ENCODE results near the gene SAFB.

Gene SAFB

GRCh38 chr19:5641171-5641570 lies 18.3 kb downstream of the SAFB start:
- H3K27ac ChIP-seq (ENCODE audit: insufficient read depth, low read length, poor library complexity, severe bottlenecking) = no peak overlapping the region

DNA sequence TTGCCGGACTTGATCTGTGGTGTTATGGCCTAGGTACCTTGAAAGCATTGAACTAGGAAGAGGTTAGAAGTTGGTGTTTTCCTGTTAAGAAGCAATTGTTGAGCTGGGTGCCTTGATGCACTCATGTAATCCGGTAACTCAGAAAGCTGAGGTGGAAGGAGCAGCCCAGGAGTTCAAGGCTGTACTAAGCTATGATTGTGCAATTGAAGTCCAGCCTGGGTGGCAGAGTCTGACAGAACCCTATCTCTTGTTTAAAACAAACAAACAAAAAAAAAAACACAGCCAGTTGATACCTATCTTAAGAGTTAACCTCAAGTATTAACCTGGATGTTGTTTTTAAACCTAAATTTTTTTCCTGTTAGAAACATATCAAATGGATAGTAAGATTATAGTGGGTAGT lies 19.3 kb downstream of the SAFB start:
- Histone ChIP-seq H3K4me3 (ENCODE audit: insufficient read depth, low read depth, low read length, poor library complexity, severe bottlenecking) (no peak overlapping the region), H3K4me1 (ENCODE audit: control insufficient read depth, insufficient read depth, low read length, poor library complexity, severe bottlenecking) (no peaks in the 10 kb centered on the region), H3K27ac (ENCODE audit: insufficient read depth, low read length, poor library complexity, severe bottlenecking) (no peak overlapping the region), H3K9me3 (ENCODE audit: control insufficient read depth, low read length) (no peaks in the 10 kb centered on the region), H3K27me3 (replicated peaks; ENCODE audit: control insufficient read depth, insufficient read depth, low read length, poor library complexity, severe bottlenecking) (no peaks in the 10 kb centered on the region), H3K36me3 (ENCODE audit: control insufficient read depth, insufficient read depth, low read length) (peaks cover 62% of the 10 kb centered on the region)
- DNase-seq = no peak

More at GRCh38 chr19:5641171-5641570, 18.3 kb downstream of the SAFB start:
- peaks cover 52% of the 10 kb centered on the region for H3K36me3 ChIP-seq (ENCODE audit: control insufficient read depth, insufficient read depth, low read length)
- no peaks in the 10 kb centered on the region for H3K4me1 ChIP-seq (ENCODE audit: control insufficient read depth, insufficient read depth, low read length, poor library complexity, severe bottlenecking)
- no peak for DNase-seq
- no peak overlapping the region for H3K4me3 ChIP-seq (ENCODE audit: insufficient read depth, low read depth, low read length, poor library complexity, severe bottlenecking)
- H3K9me3 ChIP-seq (ENCODE audit: control insufficient read depth, low read length) = no peaks in the 10 kb centered on the region
- H3K27me3 ChIP-seq (replicated peaks; ENCODE audit: control insufficient read depth, insufficient read depth, low read length, poor library complexity, severe bottlenecking) = no peaks in the 10 kb centered on the region

DNA sequence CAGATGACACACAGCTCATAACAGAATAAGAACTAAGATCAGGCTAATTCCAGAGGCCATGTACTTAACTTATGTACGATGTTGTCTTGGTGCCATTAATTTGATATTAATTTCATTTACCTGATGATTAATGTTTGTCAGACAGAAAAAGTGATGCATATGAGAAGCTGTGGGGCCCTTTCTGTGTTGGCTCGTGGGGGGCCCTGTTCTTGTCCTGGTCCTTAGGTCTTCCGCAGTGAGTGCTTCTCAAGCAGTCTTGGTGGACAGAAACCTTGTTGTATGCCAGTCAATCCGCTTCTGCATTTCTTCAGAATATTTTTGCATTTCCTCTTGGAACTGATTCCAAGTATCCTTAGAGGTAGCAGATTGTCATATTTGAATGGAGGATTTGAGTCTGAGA lies 20.2 kb downstream of the SAFB start:
- H3K36me3 ChIP-seq (ENCODE audit: control insufficient read depth, insufficient read depth, low read length) = peaks cover 71% of the 10 kb centered on the region
- H3K4me1 ChIP-seq (ENCODE audit: control insufficient read depth, insufficient read depth, low read length, poor library complexity, severe bottlenecking) = no peaks in the 10 kb centered on the region
- no peak for DNase-seq
- no peaks in the 10 kb centered on the region for H3K9me3 ChIP-seq (ENCODE audit: control insufficient read depth, low read length)
- H3K27ac ChIP-seq (ENCODE audit: insufficient read depth, low read length, poor library complexity, severe bottlenecking) = no peak overlapping the region
- H3K4me3 ChIP-seq (ENCODE audit: insufficient read depth, low read depth, low read length, poor library complexity, severe bottlenecking) = no peak overlapping the region
- no peaks in the 10 kb centered on the region for H3K27me3 ChIP-seq (replicated peaks; ENCODE audit: control insufficient read depth, insufficient read depth, low read length, poor library complexity, severe bottlenecking)

- Histone ChIP-seq H3K4me1 (ENCODE audit: control insufficient read depth, insufficient read depth, low read length, poor library complexity, severe bottlenecking) (no peaks in the 10 kb centered on the region), H3K27ac (ENCODE audit: insufficient read depth, low read length, poor library complexity, severe bottlenecking) (no peak overlapping the region), H3K27me3 (replicated peaks; ENCODE audit: control insufficient read depth, insufficient read depth, low read length, poor library complexity, severe bottlenecking) (no peaks in the 10 kb centered on the region), H3K36me3 (ENCODE audit: control insufficient read depth, insufficient read depth, low read length) (peaks cover 77% of the 10 kb centered on the region), H3K9me3 (ENCODE audit: control insufficient read depth, low read length) (no peaks in the 10 kb centered on the region), H3K4me3 (ENCODE audit: insufficient read depth, low read depth, low read length, poor library complexity, severe bottlenecking) (no peak overlapping the region)
- DNase-seq = no peak
Observed at GRCh38 chr19:5644037-5644436, 21.2 kb downstream of the SAFB start.

GRCh38 chr19:5645409-5645808 lies 22.5 kb downstream of the SAFB start:
- no peaks in the 10 kb centered on the region for H3K4me1 ChIP-seq (ENCODE audit: control insufficient read depth, insufficient read depth, low read length, poor library complexity, severe bottlenecking)
- H3K27ac ChIP-seq (ENCODE audit: insufficient read depth, low read length, poor library complexity, severe bottlenecking) = no peak overlapping the region
- H3K36me3 ChIP-seq (ENCODE audit: control insufficient read depth, insufficient read depth, low read length) = peaks cover 86% of the 10 kb centered on the region
- no peaks in the 10 kb centered on the region for H3K9me3 ChIP-seq (ENCODE audit: control insufficient read depth, low read length)
- no peak overlapping the region for H3K4me3 ChIP-seq (ENCODE audit: insufficient read depth, low read depth, low read length, poor library complexity, severe bottlenecking)
- DNase-seq = no peak
- H3K27me3 ChIP-seq (replicated peaks; ENCODE audit: control insufficient read depth, insufficient read depth, low read length, poor library complexity, severe bottlenecking) = no peaks in the 10 kb centered on the region

DNA sequence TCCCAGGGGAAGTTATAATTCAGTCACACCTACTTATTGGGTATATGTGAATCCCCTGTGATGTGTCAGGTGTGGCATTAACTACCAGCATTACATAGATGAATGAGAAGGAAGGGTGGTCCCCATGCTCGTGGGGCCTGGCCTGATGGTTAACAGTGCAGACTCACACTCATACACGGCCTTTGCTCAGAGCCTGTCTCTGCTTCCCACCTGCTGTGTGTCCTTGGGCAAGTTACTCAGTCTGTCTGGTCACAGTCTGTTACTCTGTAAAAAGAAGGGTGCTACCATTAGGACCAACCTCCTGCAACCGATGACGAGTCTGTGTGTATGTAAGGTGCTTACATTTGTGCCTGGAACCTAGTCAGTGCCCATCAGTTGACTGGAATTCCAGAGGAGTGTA lies 23.8 kb downstream of the SAFB start:
- Histone ChIP-seq H3K9me3 (ENCODE audit: control insufficient read depth, low read length) (no peaks in the 10 kb centered on the region), H3K27me3 (replicated peaks; ENCODE audit: control insufficient read depth, insufficient read depth, low read length, poor library complexity, severe bottlenecking) (no peaks in the 10 kb centered on the region), H3K4me3 (ENCODE audit: insufficient read depth, low read depth, low read length, poor library complexity, severe bottlenecking) (no peak overlapping the region), H3K36me3 (ENCODE audit: control insufficient read depth, insufficient read depth, low read length) (peaks cover 91% of the 10 kb centered on the region), H3K27ac (ENCODE audit: insufficient read depth, low read length, poor library complexity, severe bottlenecking) (no peak overlapping the region), H3K4me1 (ENCODE audit: control insufficient read depth, insufficient read depth, low read length, poor library complexity, severe bottlenecking) (no peaks in the 10 kb centered on the region)
- no peak for DNase-seq

- Histone ChIP-seq H3K4me1 (ENCODE audit: control insufficient read depth, insufficient read depth, low read length, poor library complexity, severe bottlenecking) (no peaks in the 10 kb centered on the region), H3K36me3 (ENCODE audit: control insufficient read depth, insufficient read depth, low read length) (peaks cover 91% of the 10 kb centered on the region), H3K4me3 (ENCODE audit: insufficient read depth, low read depth, low read length, poor library complexity, severe bottlenecking) (no peak overlapping the region), H3K27ac (ENCODE audit: insufficient read depth, low read length, poor library complexity, severe bottlenecking) (no peak overlapping the region), H3K27me3 (replicated peaks; ENCODE audit: control insufficient read depth, insufficient read depth, low read length, poor library complexity, severe bottlenecking) (no peaks in the 10 kb centered on the region), H3K9me3 (ENCODE audit: control insufficient read depth, low read length) (no peaks in the 10 kb centered on the region)
- DNase-seq = no peak
Observed at GRCh38 chr19:5648464-5648863, 25.6 kb downstream of the SAFB start.

DNA sequence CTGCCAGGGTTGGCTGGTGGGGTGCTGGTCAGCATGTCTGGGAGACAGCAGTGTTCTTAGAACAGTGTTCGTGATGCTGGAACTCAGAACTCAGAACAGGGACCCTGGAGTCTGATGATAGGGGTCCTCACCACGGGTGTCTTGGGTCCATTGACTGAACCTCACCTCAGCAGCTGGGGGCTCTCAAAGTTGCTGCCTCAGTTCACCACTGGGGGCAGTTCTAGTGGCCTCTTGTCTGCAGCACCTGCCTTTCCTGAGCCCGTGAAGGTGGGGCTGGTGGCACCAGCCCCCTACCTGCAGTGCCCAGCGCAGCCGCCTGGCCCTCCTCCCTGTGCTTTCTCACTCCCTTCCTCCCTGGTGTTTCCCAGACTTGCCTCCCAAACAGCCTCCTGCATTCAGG lies 28.5 kb downstream of the SAFB start:
- no peaks in the 10 kb centered on the region for H3K4me1 ChIP-seq (ENCODE audit: control insufficient read depth, insufficient read depth, low read length, poor library complexity, severe bottlenecking)
- H3K4me3 ChIP-seq (ENCODE audit: insufficient read depth, low read depth, low read length, poor library complexity, severe bottlenecking) = no peak overlapping the region
- no peak overlapping the region for H3K27ac ChIP-seq (ENCODE audit: insufficient read depth, low read length, poor library complexity, severe bottlenecking)
- H3K27me3 ChIP-seq (replicated peaks; ENCODE audit: control insufficient read depth, insufficient read depth, low read length, poor library complexity, severe bottlenecking) = no peaks in the 10 kb centered on the region
- DNase-seq = no peak
- peaks cover 82% of the 10 kb centered on the region for H3K36me3 ChIP-seq (ENCODE audit: control insufficient read depth, insufficient read depth, low read length)
- no peaks in the 10 kb centered on the region for H3K9me3 ChIP-seq (ENCODE audit: control insufficient read depth, low read length)

DNA sequence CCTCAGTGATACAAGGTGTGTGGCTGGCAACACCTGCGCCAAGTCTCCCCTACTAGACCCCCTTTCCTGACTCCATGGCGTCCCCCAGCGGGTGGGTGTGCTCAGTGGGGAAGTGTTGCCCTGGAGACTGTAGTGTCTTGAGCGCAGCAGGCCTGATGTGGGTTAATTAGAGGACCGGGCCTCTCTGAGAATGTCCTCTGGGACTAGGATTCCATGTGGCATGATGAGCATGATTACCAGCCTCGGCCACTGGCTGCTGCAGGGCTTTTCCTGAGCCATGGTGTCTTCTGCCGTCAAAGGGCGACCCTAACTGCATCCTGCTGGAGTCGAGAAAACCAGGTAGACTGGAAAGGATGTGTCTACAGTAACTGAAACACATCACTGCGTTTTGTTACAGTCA lies 29.4 kb downstream of the SAFB start:
- Histone ChIP-seq H3K9me3 (ENCODE audit: control insufficient read depth, low read length) (no peaks in the 10 kb centered on the region), H3K4me3 (ENCODE audit: insufficient read depth, low read depth, low read length, poor library complexity, severe bottlenecking) (no peak overlapping the region), H3K36me3 (ENCODE audit: control insufficient read depth, insufficient read depth, low read length) (peaks cover 79% of the 10 kb centered on the region), H3K4me1 (ENCODE audit: control insufficient read depth, insufficient read depth, low read length, poor library complexity, severe bottlenecking) (no peaks in the 10 kb centered on the region), H3K27me3 (replicated peaks; ENCODE audit: control insufficient read depth, insufficient read depth, low read length, poor library complexity, severe bottlenecking) (no peaks in the 10 kb centered on the region), H3K27ac (ENCODE audit: insufficient read depth, low read length, poor library complexity, severe bottlenecking) (no peak overlapping the region)
- DNase-seq = no peak

GRCh38 chr19:5654931-5655330 lies 32.0 kb downstream of the SAFB start:
- no peak for DNase-seq
- H3K4me1 ChIP-seq (ENCODE audit: control insufficient read depth, insufficient read depth, low read length, poor library complexity, severe bottlenecking) = no peaks in the 10 kb centered on the region
- H3K36me3 ChIP-seq (ENCODE audit: control insufficient read depth, insufficient read depth, low read length) = peaks cover 78% of the 10 kb centered on the region
- no peak overlapping the region for H3K4me3 ChIP-seq (ENCODE audit: insufficient read depth, low read depth, low read length, poor library complexity, severe bottlenecking)
- no peaks in the 10 kb centered on the region for H3K27me3 ChIP-seq (replicated peaks; ENCODE audit: control insufficient read depth, insufficient read depth, low read length, poor library complexity, severe bottlenecking)
- H3K27ac ChIP-seq (ENCODE audit: insufficient read depth, low read length, poor library complexity, severe bottlenecking) = no peak overlapping the region
- no peaks in the 10 kb centered on the region for H3K9me3 ChIP-seq (ENCODE audit: control insufficient read depth, low read length)

DNA sequence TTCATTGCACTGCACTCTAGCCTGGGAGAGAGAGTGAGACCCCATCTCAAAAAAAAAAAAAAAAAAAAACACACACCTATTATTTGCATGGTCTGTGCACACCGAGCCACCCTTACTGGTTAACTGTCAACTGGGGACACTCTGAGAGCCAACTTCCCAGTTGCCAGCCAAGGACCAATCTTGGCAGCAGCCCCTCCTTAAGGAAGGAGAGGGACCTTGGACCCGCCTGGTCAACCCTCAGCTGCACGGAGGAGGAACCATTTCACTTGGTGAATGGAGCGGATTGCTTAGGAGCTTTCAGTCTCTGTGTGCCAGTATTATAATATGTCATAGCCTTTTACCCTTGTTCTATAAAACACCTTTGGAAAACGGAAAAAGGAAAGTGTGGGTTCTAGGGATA lies 32.5 kb downstream of the SAFB start:
- H3K27me3 ChIP-seq (replicated peaks; ENCODE audit: control insufficient read depth, insufficient read depth, low read length, poor library complexity, severe bottlenecking) = no peaks in the 10 kb centered on the region
- H3K4me3 ChIP-seq (ENCODE audit: insufficient read depth, low read depth, low read length, poor library complexity, severe bottlenecking) = no peak overlapping the region
- H3K27ac ChIP-seq (ENCODE audit: insufficient read depth, low read length, poor library complexity, severe bottlenecking) = no peak overlapping the region
- peaks cover 78% of the 10 kb centered on the region for H3K36me3 ChIP-seq (ENCODE audit: control insufficient read depth, insufficient read depth, low read length)
- no peaks in the 10 kb centered on the region for H3K9me3 ChIP-seq (ENCODE audit: control insufficient read depth, low read length)
- DNase-seq = no peak
- H3K4me1 ChIP-seq (ENCODE audit: control insufficient read depth, insufficient read depth, low read length, poor library complexity, severe bottlenecking) = no peaks in the 10 kb centered on the region
